GM15510 (cell line): ENCODE measurements around the gene PSMD14.

Source experiments
- POLR2A ChIP-seq: IDR thresholded peaks from 3 replicates; pipeline ENCODE4 v1.6.1; 2011; ENCODE audit warnings: borderline replicate concordance; ENCODE audit not compliant: insufficient read length; ENCODE audit errors: extremely low read depth

Gene PSMD14

GRCh38 chr2:161415034-161415986 is 107.1 kb downstream of the PSMD14 start:
- TF ChIP-seq POLR2A: no peak

GRCh38 chr2:161415987-161416707 is 107.9 kb downstream of the PSMD14 start, which contains the start of gene TBR1:
Gene TBR1, plus strand, starts transcription at chr2:161416297. Its CDS starts 114 bp downstream, at chr2:161416411.
- TF ChIP-seq POLR2A: no peak

- no peak for TF ChIP-seq POLR2A
Measured at GRCh38 chr2:161416708-161417437, 108.6 kb downstream of the PSMD14 start.

- no peak for TF ChIP-seq POLR2A
Measured at GRCh38 chr2:161417438-161418274, 109.4 kb downstream of the PSMD14 start.

GRCh38 chr2:161418275-161418714 is 110.1 kb downstream of the PSMD14 start:
- no peak for TF ChIP-seq POLR2A

- TF ChIP-seq POLR2A: no peak
Measured at GRCh38 chr2:161418715-161419637, 110.8 kb downstream of the PSMD14 start.

- TF ChIP-seq POLR2A: no peak
Measured at GRCh38 chr2:161419638-161420190, 111.5 kb downstream of the PSMD14 start.

- TF ChIP-seq POLR2A: no peak
Measured at GRCh38 chr2:161420406-161421074, 112.3 kb downstream of the PSMD14 start.

- no peak for TF ChIP-seq POLR2A
Measured at GRCh38 chr2:161421686-161422085, 113.5 kb downstream of the PSMD14 start.

- TF ChIP-seq POLR2A: no peak
Measured at GRCh38 chr2:161422816-161423403, 114.7 kb downstream of the PSMD14 start.

- TF ChIP-seq POLR2A: no peak
Measured at GRCh38 chr2:161423421-161424393, 115.5 kb downstream of the PSMD14 start.

GRCh38 chr2:161424394-161424769 is 116.2 kb downstream of the PSMD14 start:
- no peak for TF ChIP-seq POLR2A
